H1 (cell line): Measurements from ENCODE around the gene DPEP2. TPM values are rescaled to one million over a fixed set of nuclear protein-coding genes. Genes with fewer than 3 reads are reported as not detected.
A peak's percentile ranks its signal among the peaks of the same experiment; 100 is the strongest.

Source experiments
- ASH2L ChIP-seq: fragments of 200-600, 300-600 bp; sonication (generic); IDR thresholded peaks from one replicate; pipeline ENCODE4 v1.7.1; 2017; ENCODE audit warnings: low read length
- BCL11A ChIP-seq, 2 experiments: IDR thresholded peaks; one replicate each; pipeline ENCODE4 v1.6.1; 2011; ENCODE audit warnings: low read depth in 2 of 2, low read length in 2 of 2, mild to moderate bottlenecking in 2 of 2
- CHD2 ChIP-seq: IDR thresholded peaks from 2 replicates; pipeline ENCODE4 v1.6.1; 2012; ENCODE audit warnings: low read length, improper control_type of control experiment
- CREB1 ChIP-seq: IDR thresholded peaks from 2 replicates; pipeline ENCODE4 v1.6.1; 2012; ENCODE audit warnings: inconsistent platforms
- CTCF ChIP-seq, 3 experiments: IDR thresholded peaks; 1 replicate in 2 of 3; 2 replicates in 1 of 3; pipeline versions ENCODE4 v1.5.1 to v1.6.1; 2011; ENCODE audit warnings: low read length in 3 of 3, mild to moderate bottlenecking in 3 of 3, inconsistent platforms in 2 of 3, low read depth in 1 of 3, moderate library complexity in 1 of 3; ENCODE audit not compliant: insufficient read depth in 1 of 3; ENCODE audit errors: control extremely low read depth in 1 of 3
- E2F6 ChIP-seq: IDR thresholded peaks from 2 replicates; pipeline ENCODE4 v1.6.1; 2012; ENCODE audit warnings: inconsistent platforms
- EP300 ChIP-seq, 2 experiments: IDR thresholded peaks; 1 replicate in 1 of 2; 2 replicates in 1 of 2; pipeline ENCODE4 v1.6.1; 2011 to 2012; ENCODE audit warnings: low read depth in 2 of 2, low read length in 2 of 2, mild to moderate bottlenecking in 2 of 2, borderline replicate concordance in 1 of 2, inconsistent platforms in 1 of 2, moderate library complexity in 1 of 2
- GABPA ChIP-seq: IDR thresholded peaks from 2 replicates; pipeline ENCODE4 v1.6.1; 2011; ENCODE audit warnings: mild to moderate bottlenecking, low read length, moderate library complexity, borderline replicate concordance; ENCODE audit not compliant: insufficient read depth
- JUN ChIP-seq: IDR thresholded peaks from 2 replicates; pipeline ENCODE4 v1.6.1; 2011; ENCODE audit warnings: low read depth, mild to moderate bottlenecking, improper control_type of control experiment, low read length
- MAFK ChIP-seq: IDR thresholded peaks from 2 replicates; pipeline ENCODE4 v1.6.1; 2012; ENCODE audit warnings: low read depth, mild to moderate bottlenecking, improper control_type of control experiment, low read length
- POLR2A ChIP-seq, 2 experiments: IDR thresholded peaks; 1 replicate in 1 of 2; 2 replicates in 1 of 2; pipeline ENCODE4 v1.6.1; 2011; ENCODE audit warnings: low read depth in 2 of 2, low read length in 2 of 2, mild to moderate bottlenecking in 2 of 2; ENCODE audit errors: control extremely low read depth in 1 of 2
- RFX5 ChIP-seq: IDR thresholded peaks from 2 replicates; pipeline ENCODE4 v1.6.1; 2011; ENCODE audit warnings: low read depth, low read length, improper control_type of control experiment, borderline replicate concordance
- SAP30 ChIP-seq: fragments of 300-600 bp; sonication (generic); IDR thresholded peaks from 2 replicates; pipeline ENCODE4 v1.7.1; 2012; ENCODE audit warnings: low read length, moderate library complexity, mild to moderate bottlenecking, inconsistent platforms; ENCODE audit not compliant: insufficient read depth, insufficient replicate concordance
- SIN3A ChIP-seq, 2 experiments: IDR thresholded peaks in 1 of 2; conservative IDR thresholded peaks in 1 of 2; 2 replicates each; pipeline ENCODE4 v1.6.1; 2011 to 2012; ENCODE audit warnings: low read length in 2 of 2, improper control_type of control experiment in 1 of 2, low read depth in 1 of 2, mild to moderate bottlenecking in 1 of 2
- SIRT6 ChIP-seq: IDR thresholded peaks from one replicate; pipeline ENCODE4 v1.7.1; 2012; ENCODE audit warnings: low read length, inconsistent platforms
- SIX5 ChIP-seq: IDR thresholded peaks from 2 replicates; pipeline ENCODE4 v1.6.1; 2011; ENCODE audit warnings: mild to moderate bottlenecking, low read depth, low read length
- SUZ12 ChIP-seq: fragments of 200-600 bp; sonication (generic); IDR thresholded peaks from 2 replicates; pipeline ENCODE4 v1.6.1; 2012; ENCODE audit warnings: mild to moderate bottlenecking, inconsistent platforms, low read length, moderate library complexity, mixed read lengths
- TAF7 ChIP-seq: optimal IDR thresholded peaks from 2 replicates; pipeline ENCODE3; 2011; ENCODE audit warnings: low read depth, mild to moderate bottlenecking, inconsistent platforms, low read length, moderate library complexity, borderline replicate concordance
- TBP ChIP-seq: IDR thresholded peaks from 2 replicates; pipeline ENCODE4 v1.6.1; 2011; ENCODE audit warnings: low read depth, low read length, improper control_type of control experiment
- TCF12 ChIP-seq: IDR thresholded peaks from 2 replicates; pipeline ENCODE4 v1.6.1; 2011; ENCODE audit warnings: low read depth, mild to moderate bottlenecking, low read length
- TEAD4 ChIP-seq: IDR thresholded peaks from 2 replicates; pipeline ENCODE4 v1.6.1; 2012; ENCODE audit warnings: low read depth, low read length, inconsistent platforms, mixed read lengths
- ZNF274 ChIP-seq: IDR thresholded peaks from 2 replicates; pipeline ENCODE4 v1.7.0; 2012; ENCODE audit warnings: low read length, borderline replicate concordance; ENCODE audit errors: extremely low read depth
- polyA plus RNA-seq, 7 experiments: library from polyadenylated mRNA; depleted of rRNA in 3 of 7; stranded (reverse) in 5 of 7; unstranded in 2 of 7; fragments of >200 nt in 5 of 7; fragments of 200-250 nt in 2 of 7; gene quantifications; 1 replicate in 5 of 7; 2 replicates in 1 of 7; 4 replicates in 1 of 7; pipeline versions ENCODE4 v1.2.1 to v1.2.3, GENCODE V29; 2011 to 2013; ENCODE audit warnings: missing spikeins in 2 of 7, mixed read lengths in 2 of 7
- total RNA-seq: library from RNA; stranded (reverse); fragmentation: NEBNext Ultra II Directional; extraction: Animal tissue kit (Norgen Biotek cat#: 25700); gene quantifications from 2 replicates; pipeline ENCODE4 v1.2.1, GENCODE V29; 2021

Gene DPEP2
- total and polyA plus RNA-seq, 2 of the 8 experiments (the other 6 are each of a cell fraction or from before 2014, with no cell fraction given) = not detected

- TF ChIP-seq BCL11A (IDR thresholded peaks at IDR 0.05; ENCODE audit: low read depth in 2 of 2, low read length in 2 of 2) (no peak), ASH2L (no peak), CHD2 (peak; percentile 54; the same call in 1 of the 2 replicates), CTCF (IDR thresholded peaks at IDR 0.05; ENCODE audit: control extremely low read depth in 1 of 3, insufficient read depth in 1 of 3, low read depth in 1 of 3, low read length in 3 of 3) (peak; percentile 87 to 100 (median 93)), GABPA (peak; percentile 64; the same call in 1 of the 2 replicates), E2F6 (peak; percentile 57; the same call in 1 of the 2 replicates), TBP (peak; percentile 39; the same call in 1 of the 2 replicates), RFX5 (no peak), TCF12 (no peak), SIX5 (no peak), MAFK (no peak), TAF7 (no peak), SIRT6 (no peak), SIN3A (conservative IDR thresholded peaks at IDR 0.05 in 1 of 2, IDR thresholded peaks at IDR 0.05 in 1 of 2; ENCODE audit: low read depth in 1 of 2, low read length in 2 of 2) (no peak; a peak in 1 of 4 replicates), ZNF274 (no peak), POLR2A (IDR thresholded peaks at IDR 0.05; ENCODE audit: control extremely low read depth in 1 of 2, low read depth in 2 of 2, low read length in 2 of 2) (no peak), TEAD4 (no peak), SAP30 (no peak), CREB1 (peak; percentile 79), SUZ12 (no peak; the same call in 1 of the 2 replicates), EP300 (IDR thresholded peaks at IDR 0.05; ENCODE audit: borderline replicate concordance in 1 of 2, low read depth in 2 of 2, low read length in 2 of 2) (peak in 1 of 2 experiments; percentile 34; a peak in 1 of 3 replicates), JUN (no peak)
These were observed 19.2 kb downstream of the DPEP2 start, which contains the start of gene DPEP3 (continued) for GRCh38 chr16:67979955-67980678.
